Measurements from ENCODE around the gene DROSHA.

GRCh38 chr5:31365776-31366175 is 166.1 kb downstream of the DROSHA start:
- no peak for TF ChIP-seq CTCF (optimal IDR thresholded peaks at IDR 0.05 in 1 of 3, IDR thresholded peaks at IDR 0.05 in 1 of 3, conservative IDR thresholded peaks at IDR 0.05 in 1 of 3; ENCODE audit: extremely low read depth in 1 of 3, insufficient read depth in 2 of 3, low read length in 3 of 3)
- TF ChIP-seq EZH2 (IDR thresholded peaks at IDR 0.05; ENCODE audit: low read length) = no peak

All from keratinocyte (primary cell).